Measurements from ENCODE around the gene CAPRIN1.
"Not testable (repeated sequence)": the region's sequence is repeated elsewhere in the genome, so short reads cannot be mapped to it uniquely, and the experiment has no call there.

Gene CAPRIN1

GRCh38 chr11:34091825-34092224 lies 40.3 kb downstream of the CAPRIN1 start:
- no peak for DNase-seq (ENCODE audit: low read depth in 3 of 3)

GRCh38 chr11:34094900-34095299 lies 43.4 kb downstream of the CAPRIN1 start:
- not testable (repeated sequence) for DNase-seq (ENCODE audit: low read depth in 3 of 3)

- no peak for DNase-seq (ENCODE audit: low read depth in 3 of 3)
Observed at GRCh38 chr11:34098813-34099212, 47.3 kb downstream of the CAPRIN1 start.

GRCh38 chr11:34104680-34105078 lies 53.1 kb downstream of the CAPRIN1 start:
- no peak for DNase-seq (ENCODE audit: low read depth in 3 of 3)

- DNase-seq (ENCODE audit: low read depth in 3 of 3), result peak; percentile 88 to 96 (median 94)
Observed at GRCh38 chr11:34105079-34105956, 53.8 kb downstream of the CAPRIN1 start, which contains the start of gene NAT10. TSS of gene NAT10 (plus strand) at chr11:34105629. CDS start at chr11:34108226, 2,597 bp downstream.

- no peak for DNase-seq (ENCODE audit: low read depth in 3 of 3)
Observed at GRCh38 chr11:34105957-34106504, 54.5 kb downstream of the CAPRIN1 start.

GRCh38 chr11:34111722-34112270 lies 60.3 kb downstream of the CAPRIN1 start:
- DNase-seq (ENCODE audit: low read depth in 3 of 3), result no peak

- DNase-seq (ENCODE audit: low read depth in 3 of 3), result no peak
Observed at GRCh38 chr11:34114014-34114413, 62.5 kb downstream of the CAPRIN1 start.

GRCh38 chr11:34114471-34114870 lies 62.9 kb downstream of the CAPRIN1 start:
- no peak for DNase-seq (ENCODE audit: low read depth in 3 of 3)

- DNase-seq (ENCODE audit: low read depth in 3 of 3), result no peak
Observed at GRCh38 chr11:34120651-34121050, 69.1 kb downstream of the CAPRIN1 start.

GRCh38 chr11:34124885-34125668 lies 73.5 kb downstream of the CAPRIN1 start:
- no peak for DNase-seq (ENCODE audit: low read depth in 3 of 3)

- no peak for DNase-seq (ENCODE audit: low read depth in 3 of 3)
Observed at GRCh38 chr11:34126959-34127848, 75.7 kb downstream of the CAPRIN1 start.

GRCh38 chr11:34128824-34129223 lies 77.3 kb downstream of the CAPRIN1 start:
- no peak for DNase-seq (ENCODE audit: low read depth in 3 of 3)

GRCh38 chr11:34132261-34132965 lies 80.9 kb downstream of the CAPRIN1 start:
- DNase-seq (ENCODE audit: low read depth in 3 of 3), result no peak

GRCh38 chr11:34134765-34135164 lies 83.2 kb downstream of the CAPRIN1 start:
- DNase-seq (ENCODE audit: low read depth in 3 of 3), result no peak

- no peak for DNase-seq (ENCODE audit: low read depth in 3 of 3)
Observed at GRCh38 chr11:34135439-34135838, 83.9 kb downstream of the CAPRIN1 start.

GRCh38 chr11:34136420-34136819 lies 84.9 kb downstream of the CAPRIN1 start:
- no peak for DNase-seq (ENCODE audit: low read depth in 3 of 3)

GRCh38 chr11:34139346-34139745 lies 87.8 kb downstream of the CAPRIN1 start:
- DNase-seq (ENCODE audit: low read depth in 3 of 3), result no peak

GRCh38 chr11:34140149-34140548 lies 88.6 kb downstream of the CAPRIN1 start:
- no peak for DNase-seq (ENCODE audit: low read depth in 3 of 3)

GRCh38 chr11:34143048-34143447 lies 91.5 kb downstream of the CAPRIN1 start:
- no peak for DNase-seq (ENCODE audit: low read depth in 3 of 3)
